Endothelial cell (in vitro differentiated cells): ENCODE results near the gene RBPJ. TPM values are rescaled to one million over a fixed set of nuclear protein-coding genes. Genes with fewer than 3 reads are reported as not detected.

Source experiments
- DNase-seq: peaks from one replicate; pipeline ENCODE4 v3.0.0; 2021; ENCODE audit warnings: low spot score
- H3K27ac Mint-ChIP-seq: one replicate; pipeline ENCODE4 v1.8.0; 2021; ENCODE audit warnings: mixed read lengths, inconsistent platforms; ENCODE audit not compliant: unreplicated experiment
- H3K27me3 Mint-ChIP-seq: one replicate; pipeline ENCODE4 v1.8.0; 2021; ENCODE audit warnings: mild to moderate bottlenecking, moderate library complexity, mixed read lengths, inconsistent platforms; ENCODE audit not compliant: unreplicated experiment
- H3K36me3 Mint-ChIP-seq: one replicate; pipeline ENCODE4 v1.8.0; 2021; ENCODE audit warnings: mild to moderate bottlenecking, low read depth, mixed read lengths, inconsistent platforms; ENCODE audit not compliant: unreplicated experiment
- H3K4me1 Mint-ChIP-seq: one replicate; pipeline ENCODE4 v1.8.0; 2021; ENCODE audit warnings: mild to moderate bottlenecking, mixed read lengths, inconsistent platforms; ENCODE audit not compliant: unreplicated experiment
- H3K4me3 Mint-ChIP-seq: one replicate; pipeline ENCODE4 v1.8.0; 2021; ENCODE audit warnings: mild to moderate bottlenecking, mixed read lengths, inconsistent platforms; ENCODE audit not compliant: unreplicated experiment
- H3K9me3 Mint-ChIP-seq: one replicate; pipeline ENCODE4 v1.8.0; 2021; ENCODE audit warnings: mixed read lengths, inconsistent platforms; ENCODE audit not compliant: unreplicated experiment
- total RNA-seq: library from RNA; stranded (reverse); fragmentation: NEBNext Ultra II Directional; extraction: Animal tissue kit (Norgen Biotek cat#: 25700); gene quantifications from one replicate; pipeline ENCODE4 v1.2.1, GENCODE V29; 2021; ENCODE audit not compliant: unreplicated experiment
- TF ChIP-seq, protein P1 (sequence below): fragments of 200-600 bp; sonication (generic); IDR thresholded peaks from one replicate; pipeline ENCODE4 v1.5.0; 2021; ENCODE audit warnings: antibody characterized with exemption; ENCODE audit not compliant: unreplicated experiment

RBPJ gene
- total RNA-seq, 1 donor from 2014 or later = 47.9 TPM

DNA sequence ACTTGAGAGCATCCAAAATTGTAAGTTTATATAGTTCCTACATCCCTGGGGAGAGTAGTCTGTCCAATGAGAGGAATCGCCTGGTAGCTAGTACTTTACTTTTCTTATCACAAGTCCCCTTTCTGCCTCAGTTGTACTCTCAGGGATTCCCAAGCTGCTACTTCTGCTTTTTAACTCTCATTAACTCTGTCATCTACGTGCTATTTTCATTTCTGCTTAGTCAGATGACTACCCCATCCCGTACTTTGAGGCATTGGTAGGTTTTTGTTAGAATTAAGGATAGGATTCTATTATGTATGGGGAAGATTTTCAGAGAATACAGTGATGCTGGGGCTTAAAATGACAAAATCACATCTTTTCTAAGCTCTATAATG, 24.7 kb downstream of the RBPJ start:
- Mint-ChIP-seq H3K9me3 (no peaks in the 10 kb centered on the region), H3K27ac (no peak overlapping the region), H3K36me3 (peaks cover 4% of the 10 kb centered on the region), H3K27me3 (peaks cover 2% of the 10 kb centered on the region), H3K4me3 (no peak overlapping the region), H3K4me1 (peaks cover 8% of the 10 kb centered on the region)
- TF ChIP-seq, protein P1, sequence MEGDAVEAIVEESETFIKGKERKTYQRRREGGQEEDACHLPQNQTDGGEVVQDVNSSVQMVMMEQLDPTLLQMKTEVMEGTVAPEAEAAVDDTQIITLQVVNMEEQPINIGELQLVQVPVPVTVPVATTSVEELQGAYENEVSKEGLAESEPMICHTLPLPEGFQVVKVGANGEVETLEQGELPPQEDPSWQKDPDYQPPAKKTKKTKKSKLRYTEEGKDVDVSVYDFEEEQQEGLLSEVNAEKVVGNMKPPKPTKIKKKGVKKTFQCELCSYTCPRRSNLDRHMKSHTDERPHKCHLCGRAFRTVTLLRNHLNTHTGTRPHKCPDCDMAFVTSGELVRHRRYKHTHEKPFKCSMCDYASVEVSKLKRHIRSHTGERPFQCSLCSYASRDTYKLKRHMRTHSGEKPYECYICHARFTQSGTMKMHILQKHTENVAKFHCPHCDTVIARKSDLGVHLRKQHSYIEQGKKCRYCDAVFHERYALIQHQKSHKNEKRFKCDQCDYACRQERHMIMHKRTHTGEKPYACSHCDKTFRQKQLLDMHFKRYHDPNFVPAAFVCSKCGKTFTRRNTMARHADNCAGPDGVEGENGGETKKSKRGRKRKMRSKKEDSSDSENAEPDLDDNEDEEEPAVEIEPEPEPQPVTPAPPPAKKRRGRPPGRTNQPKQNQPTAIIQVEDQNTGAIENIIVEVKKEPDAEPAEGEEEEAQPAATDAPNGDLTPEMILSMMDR = no peak
- no peak for DNase-seq

DNA sequence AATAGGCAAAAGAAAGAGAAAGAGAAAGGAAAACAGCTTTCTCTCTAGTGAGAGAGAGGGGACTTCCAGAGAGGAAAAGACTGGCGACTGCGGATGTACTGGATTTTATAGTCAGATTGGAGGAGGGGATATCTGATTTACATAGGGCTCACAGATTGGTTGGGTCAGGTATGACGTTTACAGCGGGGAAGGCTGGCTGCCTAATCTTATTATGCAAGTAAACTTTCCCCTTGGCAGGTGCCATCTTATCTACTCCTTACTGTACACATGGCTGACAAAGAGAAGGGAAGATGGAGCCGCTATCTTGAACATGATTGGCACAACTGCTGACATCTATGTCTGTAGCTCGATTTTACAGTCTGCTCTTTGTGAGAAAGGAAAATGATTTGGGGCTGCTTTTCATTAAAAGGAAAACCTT, 25.4 kb downstream of the RBPJ start:
- H3K27ac Mint-ChIP-seq = peak overlapping the region; percentile 34
- H3K27me3 Mint-ChIP-seq = no peaks in the 10 kb centered on the region
- H3K36me3 Mint-ChIP-seq = peaks cover 4% of the 10 kb centered on the region
- no peak for DNase-seq
- no peaks in the 10 kb centered on the region for H3K9me3 Mint-ChIP-seq
- TF ChIP-seq, protein P1 = no peak
- H3K4me3 Mint-ChIP-seq = peak overlapping the region; percentile 13
- peaks cover 8% of the 10 kb centered on the region for H3K4me1 Mint-ChIP-seq

DNA sequence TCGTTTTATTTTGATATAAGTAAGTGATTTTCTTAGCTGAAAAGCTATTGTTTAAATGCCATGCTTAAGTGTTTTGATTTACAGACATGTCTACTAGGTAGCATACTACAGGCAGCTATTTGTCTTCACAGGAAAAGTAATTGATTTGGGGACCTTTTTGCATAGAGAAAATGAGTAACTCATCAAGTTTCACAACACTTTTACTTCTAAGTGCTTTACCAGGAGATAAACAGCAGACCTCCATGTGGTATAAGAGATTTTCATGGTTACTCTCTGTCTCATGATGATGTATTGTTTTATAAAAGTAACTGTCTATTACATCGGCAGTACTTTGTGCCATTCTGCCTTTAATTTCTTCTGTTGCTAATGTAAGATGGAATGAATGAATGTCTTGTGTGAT, 28.7 kb downstream of the RBPJ start:
- Mint-ChIP-seq H3K27ac (no peak overlapping the region), H3K9me3 (no peaks in the 10 kb centered on the region), H3K27me3 (no peaks in the 10 kb centered on the region), H3K4me1 (peaks cover 8% of the 10 kb centered on the region), H3K36me3 (peaks cover 4% of the 10 kb centered on the region), H3K4me3 (no peak overlapping the region)
- DNase-seq = no peak
- TF ChIP-seq, protein P1 = no peak

DNA sequence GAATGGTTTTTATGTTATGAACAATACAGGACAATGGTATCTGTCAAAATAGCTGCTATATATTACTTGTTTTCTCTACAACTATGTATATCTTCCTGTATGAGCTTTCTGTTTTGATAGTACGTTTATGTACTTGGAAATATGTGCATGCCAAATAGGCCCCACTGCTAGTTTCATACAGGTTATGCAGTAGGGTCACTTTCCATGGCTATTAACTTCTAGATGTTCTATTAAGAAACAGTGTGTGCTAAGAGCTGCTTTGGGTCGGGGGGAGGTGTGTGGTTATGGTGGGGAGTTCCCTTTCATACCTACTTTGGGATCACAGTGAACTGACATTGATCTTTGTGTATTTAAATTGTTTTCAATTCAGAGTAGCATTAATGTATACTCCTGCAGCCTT, 30.9 kb downstream of the RBPJ start:
- no peaks in the 10 kb centered on the region for H3K9me3 Mint-ChIP-seq
- no peaks in the 10 kb centered on the region for H3K4me1 Mint-ChIP-seq

DNA sequence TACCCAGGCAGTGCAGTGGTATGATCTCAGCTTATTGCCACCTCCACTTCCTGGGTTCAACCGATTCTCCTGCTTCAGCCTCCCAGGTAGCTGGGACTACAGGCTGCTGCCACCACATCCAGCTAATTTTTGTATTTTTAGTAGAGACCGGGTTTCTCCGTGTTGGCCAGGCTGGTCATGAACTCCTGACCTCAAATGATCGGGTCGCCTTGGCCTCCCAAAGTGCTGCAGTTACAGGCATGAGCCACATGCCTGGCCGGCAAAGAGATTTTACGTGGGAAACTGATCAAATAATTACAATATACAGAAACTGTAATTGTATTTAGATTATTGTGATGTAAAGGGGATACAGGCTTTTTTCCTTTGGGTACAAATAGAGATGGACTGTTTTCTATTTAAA, 33.7 kb downstream of the RBPJ start:
- TF ChIP-seq, protein P1 = no peak
- Mint-ChIP-seq H3K27me3 (no peaks in the 10 kb centered on the region), H3K36me3 (no peaks in the 10 kb centered on the region), H3K9me3 (no peaks in the 10 kb centered on the region), H3K4me3 (no peak overlapping the region), H3K27ac (no peak overlapping the region), H3K4me1 (no peaks in the 10 kb centered on the region)
- DNase-seq = no peak

More for the DNA sequence above, 30.9 kb downstream of the RBPJ start:
- H3K36me3 Mint-ChIP-seq = no peaks in the 10 kb centered on the region
- no peak for DNase-seq
- H3K4me3 Mint-ChIP-seq = no peak overlapping the region
- H3K27me3 Mint-ChIP-seq = no peaks in the 10 kb centered on the region
- no peak overlapping the region for H3K27ac Mint-ChIP-seq
- TF ChIP-seq, protein P1 = no peak
